OCI-M2 (cell line): ENCODE results near the gene SCARB2.
"Not testable (repeated sequence)": the region's sequence is repeated elsewhere in the genome, so short reads cannot be mapped to it uniquely, and the experiment has no call there.

Experiments
- DNase-seq: peaks from one replicate; lab custom pipeline; 2025; ENCODE audit not compliant: unreplicated experiment; lab: John Stamatoyannopoulos, UW

The SCARB2 gene, protein sequence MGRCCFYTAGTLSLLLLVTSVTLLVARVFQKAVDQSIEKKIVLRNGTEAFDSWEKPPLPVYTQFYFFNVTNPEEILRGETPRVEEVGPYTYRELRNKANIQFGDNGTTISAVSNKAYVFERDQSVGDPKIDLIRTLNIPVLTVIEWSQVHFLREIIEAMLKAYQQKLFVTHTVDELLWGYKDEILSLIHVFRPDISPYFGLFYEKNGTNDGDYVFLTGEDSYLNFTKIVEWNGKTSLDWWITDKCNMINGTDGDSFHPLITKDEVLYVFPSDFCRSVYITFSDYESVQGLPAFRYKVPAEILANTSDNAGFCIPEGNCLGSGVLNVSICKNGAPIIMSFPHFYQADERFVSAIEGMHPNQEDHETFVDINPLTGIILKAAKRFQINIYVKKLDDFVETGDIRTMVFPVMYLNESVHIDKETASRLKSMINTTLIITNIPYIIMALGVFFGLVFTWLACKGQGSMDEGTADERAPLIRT

DNA sequence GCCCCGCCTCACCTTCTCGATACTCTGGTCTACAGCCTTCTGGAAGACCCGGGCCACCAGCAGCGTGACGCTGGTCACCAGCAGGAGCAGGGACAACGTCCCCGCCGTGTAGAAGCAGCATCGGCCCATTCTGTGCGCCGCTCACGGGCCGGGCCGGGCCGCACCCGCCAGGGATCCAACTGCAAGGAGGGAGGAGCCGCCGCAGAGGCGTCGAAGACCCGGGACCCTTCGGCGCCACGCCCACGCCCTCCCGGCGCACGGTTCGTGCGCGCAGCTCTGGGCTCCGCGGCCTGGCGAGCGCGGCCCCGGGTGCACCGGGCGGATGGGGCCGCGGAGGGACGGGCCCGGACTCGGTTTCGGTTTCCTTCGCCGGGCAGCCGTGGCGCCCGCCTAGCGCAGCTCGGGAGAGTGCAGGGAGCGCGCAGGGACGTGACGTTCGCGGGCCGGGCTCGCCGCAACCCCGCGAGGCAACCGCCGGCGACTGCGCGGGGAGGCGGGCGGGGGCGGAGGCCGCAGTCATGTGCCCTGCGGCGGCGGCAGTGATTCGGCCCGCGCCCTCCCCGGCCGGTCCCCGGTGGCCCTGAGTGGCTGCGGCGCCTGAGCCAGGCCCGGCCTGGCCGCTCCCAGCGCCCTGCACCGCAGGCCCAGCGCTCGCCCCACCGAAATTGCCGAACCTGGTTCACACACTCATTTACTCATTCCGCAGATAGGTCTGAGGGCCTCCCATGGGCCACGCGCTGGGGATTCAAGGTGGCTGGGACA is at the start of gene SCARB2:
SCARB2 (minus strand) TSS at position 410 of the 762 bp plus-strand sequence; CDS start at position 129, 281 bp downstream.
- no peak for DNase-seq

DNA sequence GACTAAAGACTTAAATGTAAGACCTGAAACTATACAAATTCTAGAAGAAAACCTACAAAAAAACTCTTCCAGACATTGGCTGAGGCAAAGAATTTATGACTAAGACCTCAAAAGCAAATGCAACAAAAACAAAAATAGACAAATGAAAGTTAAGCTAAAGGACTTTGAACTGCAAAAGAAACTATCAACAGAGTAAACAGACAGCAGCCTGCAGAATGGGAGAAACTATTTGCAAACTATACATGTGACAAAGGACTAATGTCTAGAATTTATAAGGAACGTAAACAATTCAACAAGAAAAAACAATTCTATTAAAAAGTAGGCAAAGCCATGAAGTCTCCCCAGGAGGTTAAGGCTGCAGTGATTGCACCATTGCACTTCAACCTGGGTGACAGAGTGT is 46.9 kb upstream of the SCARB2 start:
- no peak for DNase-seq

DNA sequence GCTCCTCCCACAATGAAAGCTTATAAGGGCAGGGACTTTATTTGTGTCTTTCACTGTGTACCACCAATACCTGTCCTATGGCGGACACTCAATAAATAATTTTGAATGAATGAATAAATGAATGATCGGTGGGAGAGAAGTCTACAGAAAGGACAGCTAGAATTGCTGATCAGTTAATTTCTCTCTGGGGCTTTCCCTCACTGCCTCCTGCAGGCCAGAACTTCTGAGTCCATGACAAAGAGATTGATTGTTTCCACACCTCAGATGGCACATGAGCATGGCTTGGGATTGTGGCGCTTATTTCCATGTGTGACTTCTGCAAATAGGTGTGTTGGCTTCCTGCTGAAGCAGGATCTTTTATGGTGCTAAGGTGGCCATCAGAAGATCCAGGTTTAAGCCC is 44.2 kb upstream of the SCARB2 start:
- no peak for DNase-seq

DNA sequence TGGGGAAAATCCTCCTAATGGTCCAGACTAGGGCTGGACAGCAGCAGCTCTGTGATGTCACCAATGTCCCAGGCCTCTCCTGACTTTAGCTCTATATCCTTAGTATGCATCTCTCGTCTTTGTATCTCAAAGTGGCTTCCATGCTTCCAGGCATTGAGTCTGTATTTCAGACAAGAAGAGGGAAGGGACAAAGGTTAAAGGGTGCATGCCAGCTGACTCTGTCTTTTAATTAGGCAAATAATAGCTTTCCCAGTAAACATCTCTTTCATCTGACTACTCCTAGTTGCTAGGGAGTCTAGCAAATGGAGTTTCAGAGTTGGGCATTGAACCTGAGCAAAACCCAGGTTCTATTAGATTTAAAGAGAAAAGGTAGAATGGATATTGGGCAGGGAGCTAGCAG is 43.3 kb upstream of the SCARB2 start:
- no peak for DNase-seq

DNA sequence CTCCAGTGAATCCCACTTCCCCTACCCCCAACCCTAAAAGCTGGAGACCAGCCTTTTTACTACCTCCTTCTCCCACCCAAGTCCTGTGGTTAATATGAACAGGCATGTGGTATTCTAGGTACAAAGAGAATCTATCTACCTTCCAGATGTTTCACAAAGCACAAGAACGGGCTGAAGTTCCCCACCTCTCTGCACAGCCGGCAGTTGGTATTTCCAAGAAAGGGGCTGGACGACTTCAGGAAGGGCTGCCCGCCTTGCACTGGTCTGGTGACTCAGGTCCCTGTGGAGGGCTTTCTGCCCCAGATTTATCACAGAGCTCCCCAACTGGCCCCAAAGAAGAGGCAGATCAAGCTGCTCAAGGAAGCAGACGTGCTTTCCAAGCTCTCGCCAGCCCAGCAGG is 42.4 kb upstream of the SCARB2 start:
- DNase-seq = no peak

DNA sequence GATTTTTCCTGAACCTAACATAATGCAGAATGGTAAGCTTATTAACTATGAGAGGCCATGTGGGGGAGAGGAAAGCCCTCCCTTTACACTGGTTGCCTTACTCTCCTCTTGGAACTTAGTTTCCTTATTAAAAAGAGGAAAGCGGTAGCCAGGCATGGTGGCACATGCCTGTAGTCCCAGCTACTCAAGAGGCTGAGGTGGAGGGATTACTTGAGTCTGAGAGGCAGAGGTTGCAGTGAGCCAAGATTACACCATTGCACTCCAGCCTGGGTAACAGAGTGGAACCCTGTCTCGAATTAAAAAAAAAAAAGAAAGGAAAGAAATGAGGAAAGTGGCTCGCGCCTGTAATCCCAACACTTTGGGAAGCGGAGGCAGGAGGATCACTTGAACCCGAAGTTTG is 39.9 kb upstream of the SCARB2 start:
- DNase-seq = no peak

DNA sequence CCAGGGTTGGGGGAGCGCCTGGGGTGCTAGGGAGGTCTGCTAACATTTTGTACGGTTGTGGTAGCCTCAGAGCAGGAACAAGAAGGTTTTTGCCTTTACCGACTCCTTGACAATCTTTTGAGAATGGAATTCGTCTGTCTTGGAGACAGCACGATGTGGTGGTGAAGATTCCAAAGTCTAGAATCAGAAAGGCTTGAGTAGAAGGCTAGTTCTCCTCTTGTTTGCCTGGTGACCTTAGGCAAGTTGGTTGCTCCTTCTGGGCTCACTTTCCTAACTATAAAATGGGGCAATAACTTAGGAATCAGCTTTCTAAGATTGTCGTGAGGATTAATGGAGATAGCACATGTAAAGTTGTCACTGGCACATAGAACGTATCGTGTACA is 38.6 kb upstream of the SCARB2 start:
- no peak for DNase-seq

DNA sequence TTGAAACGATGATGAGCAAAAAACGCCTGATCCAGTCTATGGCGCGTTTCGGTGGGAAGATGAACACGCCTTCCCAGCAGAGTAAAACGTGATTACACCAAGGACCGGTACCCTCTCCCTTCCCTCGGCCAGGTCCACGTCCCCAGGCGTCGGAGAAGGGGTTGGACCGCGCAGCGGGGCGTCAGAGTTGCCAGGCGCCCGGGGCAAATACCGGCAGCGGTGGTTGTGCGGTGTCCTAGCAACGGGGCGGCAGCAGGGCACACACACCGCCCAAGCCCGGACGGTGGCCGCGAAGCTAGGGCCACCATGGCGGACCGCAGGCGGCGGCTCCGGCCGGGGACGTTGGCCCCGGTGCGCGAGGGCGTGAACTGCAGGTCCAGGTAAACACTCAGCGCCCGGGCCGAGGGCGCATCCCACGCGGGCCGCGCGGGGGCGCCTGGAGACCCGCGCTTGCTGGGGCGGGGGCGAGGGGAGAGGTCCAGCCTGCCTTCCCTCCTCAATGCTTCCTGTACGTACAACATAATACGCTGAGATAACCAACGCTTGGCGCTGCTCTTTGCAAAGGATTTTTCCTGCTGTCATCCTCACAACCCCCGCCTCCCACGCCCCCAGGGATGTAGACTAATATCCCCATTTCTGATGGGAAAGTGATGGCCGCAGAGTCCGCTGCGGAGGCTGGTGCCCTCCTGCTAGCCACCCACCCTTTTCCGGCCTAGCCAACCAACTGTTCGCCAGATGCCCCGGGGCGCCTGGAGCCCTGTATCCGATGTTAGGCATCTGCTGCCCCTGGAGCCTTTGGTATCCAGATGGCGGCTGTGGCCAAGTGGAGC is 38.0 kb upstream of the SCARB2 start, which contains the start of gene FAM47E:
FAM47E (plus strand) TSS at position 281 of the 830 bp plus-strand sequence; CDS start at position 307, 26 bp downstream.
- no peak for DNase-seq

DNA sequence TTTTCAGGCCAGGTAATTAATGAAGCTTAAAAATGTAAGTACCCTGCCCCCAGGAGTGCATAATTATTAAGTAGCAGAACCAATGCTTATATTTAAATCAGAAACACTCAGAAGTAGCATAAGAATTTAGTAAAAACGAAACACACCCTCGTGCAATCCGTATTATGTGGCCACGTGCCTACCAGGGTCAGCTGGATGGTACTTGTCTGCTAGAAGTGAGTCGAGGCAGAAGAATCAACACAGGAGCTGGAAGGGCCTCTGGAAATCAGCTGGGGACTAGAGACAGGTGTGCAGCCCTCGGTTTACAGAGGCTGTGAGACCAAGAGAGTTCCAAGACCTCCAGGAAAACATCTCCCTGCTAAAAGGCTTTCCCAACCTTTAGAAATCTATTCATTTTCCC is 37.3 kb upstream of the SCARB2 start:
- DNase-seq = no peak

DNA sequence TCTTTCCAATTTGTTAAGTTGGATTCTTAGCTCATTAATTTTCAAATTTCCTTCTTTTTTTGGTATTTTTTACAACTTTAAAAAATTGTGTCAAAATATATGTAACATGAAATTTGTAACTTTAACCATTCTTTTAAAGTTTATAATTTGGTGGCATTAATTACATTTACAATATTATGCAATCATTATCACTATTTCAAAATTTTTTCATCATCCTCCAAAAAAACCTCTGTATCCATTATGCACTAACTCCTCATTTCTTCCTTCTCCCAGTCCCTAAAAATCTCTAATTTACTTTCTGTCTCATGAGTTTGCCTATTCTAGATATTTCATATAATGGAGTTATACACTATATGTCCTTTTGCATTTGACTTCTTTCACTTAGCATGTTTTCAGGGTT is 33.2 kb upstream of the SCARB2 start:
- no peak for DNase-seq

DNA sequence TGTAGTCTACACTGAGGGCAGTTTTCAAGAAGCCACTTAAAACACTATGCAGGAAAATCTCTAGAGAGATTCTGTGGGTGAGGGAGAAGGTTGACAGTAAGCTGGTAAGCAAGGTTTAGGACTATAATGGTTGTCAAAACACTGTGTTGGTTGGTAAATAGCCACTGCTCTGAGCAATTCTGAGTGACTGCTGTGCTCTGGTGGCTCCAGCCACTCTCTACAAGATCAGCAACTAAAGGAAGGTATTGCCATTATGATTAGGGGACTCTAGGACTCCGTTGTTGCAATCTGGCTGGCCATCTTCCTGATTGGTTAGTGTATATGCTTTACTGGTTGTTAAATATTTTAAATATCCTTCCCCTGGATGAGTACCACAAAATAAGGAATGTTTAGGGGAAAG is 32.4 kb upstream of the SCARB2 start:
- DNase-seq = no peak

DNA sequence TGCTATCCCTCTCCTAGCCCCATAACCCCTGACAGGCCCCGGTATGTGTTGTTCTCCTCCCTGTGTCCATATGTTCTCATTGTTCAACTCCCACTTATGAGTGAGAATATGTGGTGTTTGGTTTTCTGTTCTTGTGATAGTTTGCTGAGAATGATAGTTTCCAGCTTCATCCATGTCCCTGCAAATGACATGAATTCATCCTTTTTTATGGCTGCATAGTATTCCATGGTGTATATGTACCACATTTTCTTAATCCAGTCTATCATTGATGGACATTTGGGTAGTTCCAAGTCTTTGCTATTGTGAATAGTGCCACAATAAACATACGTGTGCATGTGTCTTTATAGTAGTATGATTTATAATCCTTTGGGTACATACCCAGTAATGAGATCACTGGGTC is 30.3 kb upstream of the SCARB2 start:
- not testable (repeated sequence) for DNase-seq

DNA sequence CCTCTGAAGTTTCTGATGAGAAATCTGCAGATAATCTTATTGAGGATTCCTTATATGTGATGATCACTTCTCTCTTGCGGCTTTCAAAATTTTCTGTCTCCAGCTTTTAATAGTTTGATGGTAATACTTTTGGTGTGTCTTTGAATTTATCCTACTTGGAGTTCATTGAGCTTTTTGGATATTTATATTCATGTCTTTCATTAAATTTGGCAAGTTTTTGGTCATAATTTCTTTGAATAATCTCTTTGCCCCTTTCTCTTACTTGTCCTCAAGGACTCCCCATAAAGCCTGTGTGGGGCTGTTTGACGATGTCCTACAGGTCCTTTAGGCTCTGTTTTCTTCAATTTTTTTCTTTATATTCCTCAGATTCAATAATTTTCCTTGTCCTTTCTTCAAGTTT is 26.6 kb upstream of the SCARB2 start:
- no peak for DNase-seq

DNA sequence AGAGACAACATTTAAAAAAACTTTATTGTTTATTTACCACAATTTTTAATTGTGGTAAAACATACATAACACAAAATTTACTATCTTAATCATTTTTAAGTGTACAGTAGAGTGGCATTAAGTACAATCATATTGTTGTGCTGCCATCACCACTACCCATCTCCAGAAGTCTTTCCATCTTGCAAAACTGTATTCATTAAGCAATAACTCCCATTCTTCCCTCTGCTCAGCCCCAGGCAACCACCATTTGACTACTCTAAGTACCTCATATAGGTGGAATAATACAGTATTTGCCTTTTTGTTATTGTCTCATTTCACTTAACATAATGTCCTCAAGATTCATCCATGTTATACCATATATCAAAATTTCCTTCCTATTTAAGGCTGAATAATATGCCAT is 25.1 kb upstream of the SCARB2 start:
- DNase-seq = no peak

DNA sequence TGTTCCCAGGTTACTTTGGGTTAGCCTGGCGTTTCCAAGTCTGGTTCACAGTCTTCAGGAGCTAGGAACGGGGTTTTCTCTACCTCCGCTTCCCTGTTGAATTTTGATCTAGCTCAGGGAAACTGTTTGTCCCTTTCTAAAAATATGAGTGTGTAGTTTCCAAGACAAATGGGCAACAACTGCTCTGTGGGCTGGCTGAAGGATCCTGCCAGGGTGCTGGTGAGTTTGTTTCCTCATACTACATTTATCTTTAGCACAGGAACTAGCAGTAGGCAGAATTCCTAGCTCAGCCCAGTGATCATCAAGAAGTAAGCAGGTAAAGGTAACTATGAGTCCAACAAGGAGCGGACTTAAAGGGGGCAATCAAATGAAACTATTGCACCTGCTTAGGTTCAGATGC is 24.6 kb upstream of the SCARB2 start:
- DNase-seq = no peak

DNA sequence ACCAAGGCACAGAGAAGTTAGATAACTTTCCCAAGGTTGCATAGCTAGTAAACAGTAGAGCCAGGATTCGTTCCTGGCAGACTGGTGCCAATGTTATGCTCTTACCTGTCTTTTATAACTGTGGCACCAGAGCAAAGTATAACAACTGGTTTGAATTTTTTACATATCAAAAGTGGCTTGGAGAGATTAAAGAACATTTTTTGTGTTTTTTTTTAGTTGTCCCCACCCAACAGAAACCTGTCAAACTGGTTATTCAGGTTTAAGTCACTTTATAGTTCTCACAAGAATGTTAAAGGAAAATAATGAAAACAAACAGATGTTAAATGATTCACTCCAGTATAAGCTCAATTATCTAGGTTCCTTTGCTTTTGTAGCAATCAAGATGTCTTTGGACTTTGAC is 22.3 kb upstream of the SCARB2 start:
- DNase-seq = no peak

DNA sequence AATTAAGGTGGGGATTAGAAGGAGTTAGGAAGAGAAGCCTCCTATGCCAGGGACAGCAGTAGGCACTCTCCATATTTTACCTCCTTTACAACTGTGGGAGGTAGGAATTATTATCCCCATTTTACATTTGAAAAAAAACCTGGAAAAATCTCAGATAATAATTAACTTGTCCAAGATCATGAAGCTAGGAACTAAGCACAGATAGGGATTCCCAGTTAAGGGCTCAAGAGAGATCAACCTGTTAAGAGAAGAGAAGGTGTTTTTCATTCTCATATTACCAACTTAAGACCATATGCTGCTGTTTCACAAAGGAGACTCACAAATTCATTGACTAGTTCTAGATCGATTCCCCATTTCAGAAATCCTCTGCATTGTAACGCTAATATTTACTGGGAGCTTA is 21.8 kb upstream of the SCARB2 start:
- no peak for DNase-seq

DNA sequence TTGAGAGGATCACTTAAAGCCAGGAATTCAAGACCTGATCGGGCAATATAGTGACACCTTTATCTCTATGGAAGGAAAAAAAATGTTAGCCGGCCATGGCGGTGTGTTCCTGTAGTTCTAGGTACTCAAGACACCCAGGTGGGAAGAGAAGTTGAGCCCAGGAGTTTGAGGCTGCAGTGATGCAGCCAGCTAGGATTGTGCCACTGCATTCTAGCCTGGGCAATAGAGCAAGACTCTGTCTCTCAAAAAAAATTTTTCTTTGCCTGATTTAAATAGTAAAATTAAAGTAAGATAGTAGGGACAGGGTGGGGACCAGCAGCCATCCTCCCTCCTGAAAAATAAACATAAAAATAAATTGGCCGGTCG is 21.0 kb upstream of the SCARB2 start:
- DNase-seq = no peak

DNA sequence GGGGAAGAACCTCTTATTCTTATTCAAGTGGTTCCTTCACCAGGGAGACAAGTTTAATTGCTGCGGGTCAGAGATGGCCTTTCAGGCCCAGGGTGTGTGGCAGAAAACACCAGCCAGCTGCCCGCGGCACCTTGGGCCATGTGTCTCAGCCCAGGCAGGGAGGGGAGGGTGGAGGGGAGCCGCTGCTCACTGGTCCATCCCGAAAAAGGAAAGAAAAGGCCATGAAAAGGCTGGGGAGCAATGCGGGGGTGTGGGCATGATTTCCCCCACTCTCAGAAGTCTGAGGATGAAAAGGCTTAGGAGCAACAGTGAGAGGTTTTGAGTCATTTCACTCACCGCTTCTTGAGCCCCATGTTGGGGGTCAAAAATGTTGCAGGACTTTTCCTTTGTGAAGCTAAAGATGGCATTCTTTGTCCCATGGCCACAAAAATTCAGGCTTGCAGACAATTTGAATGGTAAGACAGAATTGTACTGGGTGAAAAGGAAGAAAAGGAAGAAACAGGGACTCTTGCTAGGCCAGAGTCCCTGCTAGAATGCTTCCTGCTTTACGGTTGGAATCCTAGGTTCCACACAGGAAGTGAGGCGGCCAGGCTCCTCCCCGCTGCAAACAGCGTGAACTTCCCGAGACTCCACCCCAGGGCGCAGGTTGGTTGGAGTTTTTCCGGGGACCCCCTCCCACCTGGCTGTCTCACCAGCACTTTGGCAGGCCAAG is 20.5 kb upstream of the SCARB2 start:
- DNase-seq = no peak

DNA sequence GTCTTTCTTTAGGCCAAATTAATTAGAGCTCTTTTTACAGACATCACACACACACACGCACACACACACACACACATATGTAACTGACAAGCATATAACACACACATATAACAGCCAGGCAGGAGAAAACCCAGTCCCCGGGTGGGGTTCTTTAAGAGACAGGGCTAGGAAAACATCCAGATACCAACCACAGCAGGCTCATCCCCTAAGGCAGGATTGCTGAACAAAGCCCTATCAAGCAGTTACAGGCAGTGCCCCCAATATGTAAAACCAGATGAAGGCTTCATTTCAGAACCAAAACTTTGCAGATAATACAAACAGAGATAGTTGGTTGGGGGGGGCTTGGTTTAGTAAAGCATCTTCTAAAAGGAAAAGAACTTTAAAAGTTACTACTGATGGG is 19.9 kb upstream of the SCARB2 start:
- DNase-seq = no peak

DNA sequence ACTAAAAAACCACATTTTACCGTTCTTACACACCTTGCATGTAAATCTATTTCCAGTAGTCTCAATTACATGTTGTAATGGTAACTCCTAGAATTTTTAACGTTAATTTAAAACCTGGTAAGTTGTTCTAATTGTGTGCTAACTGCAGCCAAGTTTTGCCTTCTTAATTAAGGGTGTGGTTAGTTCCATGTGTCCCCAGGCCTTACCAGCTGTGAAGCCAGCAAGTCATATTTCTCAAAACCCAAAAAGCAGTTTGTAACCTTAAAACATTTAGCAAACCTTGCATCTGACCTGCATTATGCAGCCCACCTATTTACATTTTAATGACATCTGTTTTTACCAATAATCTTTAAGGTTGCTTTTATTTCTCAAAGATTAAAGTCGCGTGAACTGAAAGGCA is 19.5 kb upstream of the SCARB2 start:
- no peak for DNase-seq
